NCI-H446 (cell line): ENCODE measurements around the gene MPZL1.
A peak's percentile ranks its signal among the peaks of the same experiment; 100 is the strongest.
"Not testable (repeated sequence)": the region's sequence is repeated elsewhere in the genome, so short reads cannot be mapped to it uniquely, and the experiment has no call there.

Experiments used
- DNase-seq, 2 experiments: peaks; one replicate each; lab custom pipeline; 2025; lab: John Stamatoyannopoulos, UW

Gene MPZL1

GRCh38 chr1:167781558-167781957 is 59.8 kb downstream of the MPZL1 start:
- no peak for DNase-seq

- DNase-seq, result no peak
These were observed 61.2 kb downstream of the MPZL1 start for GRCh38 chr1:167782946-167783345.

DNA sequence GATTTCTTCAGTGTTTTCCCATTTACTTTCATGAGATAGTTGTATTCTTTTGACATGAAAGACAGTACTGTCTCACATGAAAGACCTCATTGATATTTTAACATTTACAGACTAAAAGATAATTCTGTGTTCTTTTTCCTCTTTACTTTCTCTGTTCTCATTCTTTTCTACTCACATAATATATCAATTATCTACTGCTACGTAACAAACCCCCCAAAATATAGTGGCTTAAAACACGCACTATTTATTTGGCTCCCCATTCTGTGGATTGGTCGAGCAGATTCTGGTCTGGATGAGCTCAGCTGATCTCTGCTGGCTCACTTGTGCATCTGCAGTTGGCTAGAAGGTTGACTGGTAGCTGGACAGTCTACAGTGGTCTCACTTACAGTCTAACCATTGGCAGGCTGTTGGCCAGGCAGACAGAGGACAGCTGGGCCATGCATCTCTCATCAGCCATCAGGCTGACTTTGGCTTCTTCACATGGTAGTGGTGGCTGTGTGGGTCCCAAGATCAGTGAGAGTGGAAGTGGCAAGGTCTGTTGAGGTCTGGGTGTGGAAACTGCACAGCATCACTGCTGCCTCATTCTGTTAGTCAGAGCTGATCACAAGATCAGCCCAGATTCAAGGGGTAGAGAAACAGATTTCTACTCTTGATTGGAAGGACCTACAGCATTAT is 63.2 kb downstream of the MPZL1 start:
- DNase-seq, result no peak

- DNase-seq, result no peak
These were observed 64.7 kb downstream of the MPZL1 start for GRCh38 chr1:167786502-167786901.

- DNase-seq, result no peak
These were observed 67.7 kb downstream of the MPZL1 start for GRCh38 chr1:167789501-167789900.

- DNase-seq, result no peak
These were observed 68.3 kb downstream of the MPZL1 start for GRCh38 chr1:167790117-167790516.

GRCh38 chr1:167791281-167792187 is 69.8 kb downstream of the MPZL1 start:
- DNase-seq, result no peak

- no peak for DNase-seq
These were observed 70.4 kb downstream of the MPZL1 start for GRCh38 chr1:167792188-167792565.

DNA sequence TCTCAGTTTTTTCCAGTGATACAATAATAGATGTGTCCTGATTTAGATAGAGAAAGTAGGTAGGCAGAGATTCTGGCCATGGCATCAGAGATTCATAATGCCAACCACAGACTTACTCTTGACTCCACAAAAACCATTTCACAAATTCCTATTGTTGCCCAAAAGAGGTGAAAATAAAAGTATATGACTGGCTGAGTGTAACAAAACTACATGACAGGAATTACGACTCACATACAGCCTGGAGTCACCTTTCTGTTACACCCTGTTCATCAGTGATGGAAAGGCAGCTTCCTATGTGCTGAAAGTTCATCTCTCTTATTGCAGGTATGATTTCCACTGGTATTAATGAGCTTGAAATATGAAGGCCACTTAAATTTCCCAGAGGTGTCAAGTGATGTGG is 72.3 kb downstream of the MPZL1 start:
- DNase-seq, result no peak

DNA sequence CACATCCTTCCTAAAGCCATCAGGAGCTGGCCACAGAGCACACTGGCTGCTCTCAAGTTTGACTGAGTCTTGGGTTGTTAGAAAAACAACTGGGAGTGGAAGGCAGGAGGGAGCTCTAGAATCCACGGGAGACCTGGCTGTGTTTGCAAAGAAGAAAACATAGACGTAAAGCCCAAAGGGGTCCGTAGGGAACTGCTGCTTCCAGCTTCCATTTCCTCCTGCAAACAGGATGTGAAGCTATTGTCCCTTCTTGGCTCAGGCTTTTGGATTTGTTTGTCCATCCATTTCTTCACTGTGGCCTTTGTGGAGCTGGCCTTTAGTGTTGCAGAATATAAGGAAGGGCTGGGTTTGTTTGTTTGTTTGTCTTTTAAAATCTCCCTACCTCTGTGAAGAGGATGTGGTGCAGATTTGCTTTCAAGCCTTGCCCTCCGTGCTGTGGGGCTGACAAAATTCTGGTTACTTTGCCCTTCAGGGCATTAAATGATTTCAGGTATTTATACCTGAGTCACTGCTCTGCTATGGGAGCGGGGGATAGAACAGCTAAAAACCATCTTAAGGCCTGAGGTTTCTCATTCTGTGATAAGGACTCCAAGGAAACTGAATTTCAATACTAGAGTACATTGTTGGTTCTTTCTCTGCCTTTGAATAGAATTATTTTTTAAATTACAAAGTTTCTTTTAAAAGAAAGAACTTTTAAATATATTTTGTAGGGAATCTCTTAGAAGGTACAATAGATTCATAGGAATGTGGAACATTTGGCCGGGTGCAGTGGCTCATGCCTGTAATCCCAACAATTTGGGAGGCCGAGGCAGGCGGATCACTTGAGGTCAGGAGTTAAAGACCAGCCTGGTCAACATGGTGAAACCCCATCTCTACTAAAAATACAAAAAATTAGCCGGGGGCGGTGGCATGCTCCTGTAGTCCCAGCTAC is 74.3 kb downstream of the MPZL1 start:
- DNase-seq, result no peak

DNA sequence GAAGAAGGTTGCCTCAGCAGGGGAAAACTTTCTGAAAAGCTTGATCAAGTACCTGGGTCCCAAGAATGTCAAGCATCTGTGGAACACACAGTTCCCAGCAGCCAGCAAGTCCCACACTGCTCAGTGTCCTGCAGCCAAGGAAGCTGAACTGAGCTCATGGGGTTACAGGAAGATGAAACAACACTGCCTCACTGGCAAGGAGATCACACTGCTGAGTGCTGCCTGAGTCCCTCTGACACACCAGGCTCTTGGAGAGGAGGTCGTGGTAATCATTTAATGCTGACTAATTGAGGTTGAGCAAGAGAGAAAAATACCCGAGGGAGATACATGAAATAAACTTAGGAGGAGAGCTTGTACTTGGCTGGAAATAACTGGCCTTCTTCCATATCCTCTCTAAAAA is 75.2 kb downstream of the MPZL1 start:
- peak in 1 of 2 experiments; percentile 19 for DNase-seq

DNA sequence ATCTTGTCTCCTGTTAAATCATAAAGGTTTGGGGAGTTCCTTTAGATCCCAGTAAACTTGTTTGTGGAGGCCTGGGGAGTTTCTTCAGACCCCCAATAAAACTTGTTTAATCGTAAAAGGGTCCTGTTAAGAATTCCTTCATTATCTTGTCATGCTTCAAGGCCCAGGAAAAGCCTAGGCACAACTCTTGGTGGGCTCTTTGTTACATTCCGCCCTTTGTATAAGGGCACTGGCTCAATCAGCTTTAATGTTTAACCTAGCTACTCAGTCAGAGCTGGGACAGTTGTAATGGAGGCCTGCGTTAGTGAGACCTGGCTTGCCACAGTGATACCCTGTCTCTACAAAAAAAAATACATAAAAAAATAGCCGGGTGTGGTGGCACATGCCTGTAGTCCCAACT is 77.2 kb downstream of the MPZL1 start:
- no peak for DNase-seq

GRCh38 chr1:167799747-167800146 is 78.0 kb downstream of the MPZL1 start:
- DNase-seq, result no peak

GRCh38 chr1:167800251-167800650 is 78.5 kb downstream of the MPZL1 start:
- DNase-seq, result no peak

- DNase-seq, result no peak
These were observed 80.5 kb downstream of the MPZL1 start for GRCh38 chr1:167802235-167802634.

- peak; percentile 92 to 94 for DNase-seq
These were observed 81.8 kb downstream of the MPZL1 start for GRCh38 chr1:167803358-167804207.

DNA sequence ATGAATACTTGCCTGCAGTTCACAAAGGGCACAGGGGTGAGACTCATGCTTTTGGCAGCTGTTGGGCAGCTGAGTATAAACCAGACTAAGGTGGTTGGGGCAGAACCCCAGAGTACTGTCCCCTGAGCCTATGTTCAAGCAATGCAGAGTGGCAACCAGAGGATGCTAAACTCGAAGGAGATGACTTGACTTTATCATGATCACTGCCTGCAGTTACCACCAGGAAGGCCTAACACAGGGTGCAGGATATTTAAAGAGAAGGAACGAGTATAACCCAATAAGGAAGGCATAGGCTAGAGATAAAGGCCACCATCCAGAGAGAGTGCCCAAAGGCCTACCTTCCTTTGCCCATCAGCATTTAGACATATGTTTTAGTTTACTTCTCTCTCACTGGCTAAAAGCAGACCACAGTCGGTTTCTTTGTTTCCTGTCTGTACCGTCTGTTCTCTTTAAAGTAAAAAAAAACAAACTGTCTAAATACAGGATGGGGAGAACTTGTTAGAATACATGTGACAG is 83.3 kb downstream of the MPZL1 start:
- no peak for DNase-seq

GRCh38 chr1:167806235-167806634 is 84.5 kb downstream of the MPZL1 start:
- not testable (repeated sequence) for DNase-seq

- DNase-seq, result not testable (repeated sequence)
These were observed 84.9 kb downstream of the MPZL1 start for GRCh38 chr1:167806676-167807075.

- DNase-seq, result no peak
These were observed 86.3 kb downstream of the MPZL1 start for GRCh38 chr1:167808104-167808503.

DNA sequence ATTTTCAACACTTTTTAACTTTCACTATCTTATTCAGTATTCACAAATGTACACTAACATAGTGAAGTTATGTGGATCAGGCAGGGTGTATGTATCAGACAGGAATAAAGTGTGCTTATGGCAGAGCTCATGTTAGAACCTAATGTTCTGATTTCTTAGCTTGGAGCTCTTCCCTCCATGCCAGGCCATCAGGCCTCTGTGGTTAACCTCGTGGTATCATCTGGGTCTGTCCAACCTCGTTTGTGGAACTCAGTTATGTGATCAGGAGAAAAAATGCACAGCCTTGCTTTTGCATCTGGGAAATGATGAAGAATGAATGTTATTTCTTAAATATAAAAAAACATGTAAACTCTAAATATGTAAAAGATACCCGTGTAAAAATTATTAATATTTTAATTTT is 86.9 kb downstream of the MPZL1 start:
- no peak for DNase-seq
